Measurements from ENCODE around the gene GLG1.

Gene GLG1

DNA sequence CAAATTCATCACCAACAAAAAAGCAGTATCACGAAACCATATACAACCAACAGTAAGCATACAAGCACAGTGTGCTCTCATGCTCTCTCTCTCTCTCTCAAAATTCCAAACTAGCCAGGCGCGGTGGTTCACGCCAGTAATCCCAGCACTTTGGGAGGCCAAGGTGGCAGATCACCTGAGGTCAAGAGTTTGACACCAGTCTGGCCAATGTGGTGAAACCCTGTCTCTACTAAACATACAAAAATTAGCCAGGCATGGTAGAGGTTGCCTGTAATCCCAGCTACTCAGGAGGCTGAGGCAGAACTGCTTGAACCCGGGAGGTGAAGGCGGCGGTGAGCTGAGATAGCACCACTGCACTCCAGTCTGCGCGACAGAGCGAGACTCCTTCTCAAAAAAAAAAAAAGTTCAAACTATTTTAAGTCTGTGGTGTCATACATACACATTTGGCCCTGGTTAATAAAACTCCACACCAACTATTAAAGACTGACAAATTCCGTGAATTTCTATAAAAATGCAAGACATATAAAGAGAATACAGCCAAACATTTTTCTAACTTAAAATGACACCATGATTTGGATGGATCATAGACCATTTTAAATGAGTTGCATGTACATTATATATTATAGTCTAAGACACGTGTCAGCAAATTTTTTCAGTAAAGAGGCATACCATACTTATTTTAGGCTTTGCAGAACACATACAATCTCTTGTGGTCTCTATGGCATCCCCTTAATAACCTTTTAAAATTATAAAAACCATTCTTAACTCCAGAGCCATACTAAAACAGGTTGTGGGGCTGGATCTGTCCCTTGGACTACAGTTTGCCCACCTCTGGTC is 30.9 kb downstream of the GLG1 start:
- TF ChIP-seq POLR2AphosphoS5 (IDR thresholded peaks at IDR 0.05; ENCODE audit: low read depth, low read length) = no peak
- TF ChIP-seq FOXP2 (optimal IDR thresholded peaks at IDR 0.05; ENCODE audit: borderline replicate concordance, extremely low read depth, extremely low read length, insufficient read depth) = no peak
- TF ChIP-seq REST (IDR thresholded peaks at IDR 0.05; ENCODE audit: insufficient read depth in 1 of 2, low read depth in 2 of 2, low read length in 2 of 2) = no peak
- TF ChIP-seq SIN3A (IDR thresholded peaks at IDR 0.05; ENCODE audit: borderline replicate concordance, insufficient read depth, low read length) = no peak
- no peak for TF ChIP-seq TAF1 (IDR thresholded peaks at IDR 0.05; ENCODE audit: borderline replicate concordance, insufficient read depth, low read length)

- TF ChIP-seq TAF1 (IDR thresholded peaks at IDR 0.05; ENCODE audit: borderline replicate concordance, insufficient read depth, low read length) (no peak), POLR2AphosphoS5 (IDR thresholded peaks at IDR 0.05; ENCODE audit: low read depth, low read length) (no peak), FOXP2 (optimal IDR thresholded peaks at IDR 0.05; ENCODE audit: borderline replicate concordance, extremely low read depth, extremely low read length, insufficient read depth) (no peak), REST (IDR thresholded peaks at IDR 0.05; ENCODE audit: insufficient read depth in 1 of 2, low read depth in 2 of 2, low read length in 2 of 2) (no peak), SIN3A (IDR thresholded peaks at IDR 0.05; ENCODE audit: borderline replicate concordance, insufficient read depth, low read length) (no peak)
These were observed 31.6 kb downstream of the GLG1 start for GRCh38 chr16:74575175-74575806.

DNA sequence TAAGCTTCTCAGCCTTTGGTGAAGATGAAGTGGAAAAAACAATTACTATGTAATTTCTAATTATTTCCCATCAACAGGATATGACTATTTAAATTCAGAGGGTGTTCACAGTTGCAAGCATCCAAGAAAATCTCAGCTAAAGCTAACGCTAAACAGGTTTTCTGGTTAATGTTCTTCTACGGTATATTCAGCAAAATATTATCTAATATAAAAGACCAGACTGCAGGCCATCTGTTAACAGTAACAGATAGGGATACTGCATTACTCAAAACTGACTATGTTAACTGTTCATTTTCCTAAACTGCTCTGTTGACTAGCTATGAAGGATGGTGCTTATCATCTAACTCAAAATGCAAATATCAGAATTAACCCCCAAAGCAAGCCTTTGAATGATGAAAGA is 32.8 kb downstream of the GLG1 start:
- TF ChIP-seq REST (IDR thresholded peaks at IDR 0.05; ENCODE audit: insufficient read depth in 1 of 2, low read depth in 2 of 2, low read length in 2 of 2) (no peak), SIN3A (IDR thresholded peaks at IDR 0.05; ENCODE audit: borderline replicate concordance, insufficient read depth, low read length) (no peak), FOXP2 (optimal IDR thresholded peaks at IDR 0.05; ENCODE audit: borderline replicate concordance, extremely low read depth, extremely low read length, insufficient read depth) (no peak), TAF1 (IDR thresholded peaks at IDR 0.05; ENCODE audit: borderline replicate concordance, insufficient read depth, low read length) (no peak), POLR2AphosphoS5 (IDR thresholded peaks at IDR 0.05; ENCODE audit: low read depth, low read length) (no peak)

DNA sequence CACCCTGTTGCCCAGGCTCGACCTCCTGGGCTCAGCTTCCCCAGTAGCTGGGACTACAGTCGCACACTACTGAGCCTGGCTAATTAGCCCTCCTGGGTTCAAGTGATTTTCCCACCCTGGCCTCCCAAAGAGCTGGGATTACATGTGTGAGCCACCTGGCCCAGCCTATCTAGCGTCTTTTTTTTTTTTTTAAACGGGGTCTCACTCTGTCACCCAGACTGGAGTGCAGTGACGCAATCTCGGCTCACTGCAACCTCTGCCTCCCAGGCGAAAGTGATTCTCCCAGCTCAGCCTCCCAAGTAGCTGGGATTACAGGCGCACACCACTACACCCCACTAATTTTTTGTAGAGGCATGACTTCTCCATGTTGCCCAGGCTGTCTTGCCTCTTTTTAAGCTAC is 33.3 kb downstream of the GLG1 start:
- TF ChIP-seq TAF1 (IDR thresholded peaks at IDR 0.05; ENCODE audit: borderline replicate concordance, insufficient read depth, low read length) (no peak), FOXP2 (optimal IDR thresholded peaks at IDR 0.05; ENCODE audit: borderline replicate concordance, extremely low read depth, extremely low read length, insufficient read depth) (no peak), POLR2AphosphoS5 (IDR thresholded peaks at IDR 0.05; ENCODE audit: low read depth, low read length) (no peak), SIN3A (IDR thresholded peaks at IDR 0.05; ENCODE audit: borderline replicate concordance, insufficient read depth, low read length) (no peak), REST (IDR thresholded peaks at IDR 0.05; ENCODE audit: insufficient read depth in 1 of 2, low read depth in 2 of 2, low read length in 2 of 2) (no peak)

All from PFSK-1 (cell line).